ENCODE results near the gene MYT1.

MYT1 gene

DNA sequence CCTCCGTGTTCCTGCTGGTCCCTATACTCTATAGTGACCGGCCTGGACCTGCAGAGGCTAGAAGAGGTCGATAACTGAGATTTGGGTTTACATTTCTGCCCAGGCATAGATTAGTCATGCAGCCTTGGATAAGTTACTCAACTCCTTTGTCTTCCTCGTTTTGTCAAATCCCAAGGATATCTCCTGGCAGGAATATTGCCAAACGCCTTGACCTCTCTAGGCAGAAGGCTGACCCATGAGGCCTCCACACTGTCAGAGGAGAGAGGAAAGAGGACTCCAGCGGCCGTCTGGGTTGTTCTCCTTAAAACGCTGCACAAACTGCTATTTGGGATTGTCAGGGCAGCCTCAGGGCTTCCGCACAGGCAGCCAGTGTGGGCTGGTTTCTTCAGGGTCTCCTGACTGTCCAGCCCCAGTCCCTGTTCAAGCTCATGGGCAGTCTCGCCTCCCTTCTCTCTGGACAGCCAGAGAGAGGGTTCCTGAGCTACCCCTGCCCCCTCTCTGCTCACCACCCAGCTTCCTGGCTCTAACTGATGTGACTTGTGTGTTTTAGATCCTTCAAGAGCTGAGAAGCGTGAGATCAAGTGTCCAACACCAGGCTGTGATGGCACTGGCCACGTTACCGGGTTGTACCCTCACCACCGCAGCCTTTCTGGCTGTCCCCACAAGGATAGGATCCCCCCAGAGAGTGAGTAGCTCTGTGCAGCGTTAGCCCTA lies 46.6 kb downstream of the MYT1 start:
- TF ChIP-seq, protein P1, sequence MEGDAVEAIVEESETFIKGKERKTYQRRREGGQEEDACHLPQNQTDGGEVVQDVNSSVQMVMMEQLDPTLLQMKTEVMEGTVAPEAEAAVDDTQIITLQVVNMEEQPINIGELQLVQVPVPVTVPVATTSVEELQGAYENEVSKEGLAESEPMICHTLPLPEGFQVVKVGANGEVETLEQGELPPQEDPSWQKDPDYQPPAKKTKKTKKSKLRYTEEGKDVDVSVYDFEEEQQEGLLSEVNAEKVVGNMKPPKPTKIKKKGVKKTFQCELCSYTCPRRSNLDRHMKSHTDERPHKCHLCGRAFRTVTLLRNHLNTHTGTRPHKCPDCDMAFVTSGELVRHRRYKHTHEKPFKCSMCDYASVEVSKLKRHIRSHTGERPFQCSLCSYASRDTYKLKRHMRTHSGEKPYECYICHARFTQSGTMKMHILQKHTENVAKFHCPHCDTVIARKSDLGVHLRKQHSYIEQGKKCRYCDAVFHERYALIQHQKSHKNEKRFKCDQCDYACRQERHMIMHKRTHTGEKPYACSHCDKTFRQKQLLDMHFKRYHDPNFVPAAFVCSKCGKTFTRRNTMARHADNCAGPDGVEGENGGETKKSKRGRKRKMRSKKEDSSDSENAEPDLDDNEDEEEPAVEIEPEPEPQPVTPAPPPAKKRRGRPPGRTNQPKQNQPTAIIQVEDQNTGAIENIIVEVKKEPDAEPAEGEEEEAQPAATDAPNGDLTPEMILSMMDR (conservative IDR thresholded peaks at IDR 0.05): no peak
- no peak for TF ChIP-seq ZFX (IDR thresholded peaks at IDR 0.05)
- no peak overlapping the region for H3K27ac ChIP-seq

DNA sequence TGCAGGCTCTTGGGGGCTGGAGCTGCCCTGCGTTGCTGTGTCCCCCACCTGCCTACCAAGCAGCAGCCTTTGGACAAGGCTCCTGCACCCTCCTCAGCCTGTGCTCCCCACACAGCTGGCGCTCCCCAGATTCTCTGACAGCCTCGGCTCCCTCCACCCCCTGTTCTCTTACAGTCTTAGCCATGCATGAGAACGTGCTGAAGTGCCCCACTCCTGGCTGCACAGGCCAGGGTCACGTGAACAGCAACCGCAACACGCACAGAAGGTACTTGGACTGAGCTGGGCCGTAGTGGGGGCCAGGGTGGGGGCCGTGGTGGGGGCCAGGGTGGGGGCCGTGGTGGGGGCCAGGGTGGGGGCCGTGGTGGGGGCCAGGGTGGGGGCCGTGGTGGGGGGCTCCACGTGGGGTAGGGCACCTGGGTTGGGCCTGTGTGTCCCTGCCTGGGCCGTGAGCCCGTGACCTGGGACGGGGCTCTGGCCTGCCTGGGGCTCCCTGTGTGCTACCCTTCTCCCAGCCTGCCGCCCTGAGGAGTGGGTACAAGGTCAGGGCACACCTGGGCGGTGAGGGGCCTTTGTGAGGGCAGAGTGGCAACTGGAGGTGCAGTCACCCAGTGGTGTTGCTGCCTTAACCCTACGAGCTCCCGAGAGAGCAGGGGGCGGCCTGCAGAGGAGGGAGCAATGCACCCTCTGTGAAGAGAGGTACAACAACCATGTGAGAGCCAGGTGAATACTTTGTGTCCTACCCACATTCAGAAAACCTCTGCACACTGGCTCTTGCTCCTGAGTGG lies 47.8 kb downstream of the MYT1 start:
- H3K27ac ChIP-seq: no peak overlapping the region
- TF ChIP-seq ZFX (IDR thresholded peaks at IDR 0.05): no peak
- TF ChIP-seq, protein P1 (conservative IDR thresholded peaks at IDR 0.05): no peak

DNA sequence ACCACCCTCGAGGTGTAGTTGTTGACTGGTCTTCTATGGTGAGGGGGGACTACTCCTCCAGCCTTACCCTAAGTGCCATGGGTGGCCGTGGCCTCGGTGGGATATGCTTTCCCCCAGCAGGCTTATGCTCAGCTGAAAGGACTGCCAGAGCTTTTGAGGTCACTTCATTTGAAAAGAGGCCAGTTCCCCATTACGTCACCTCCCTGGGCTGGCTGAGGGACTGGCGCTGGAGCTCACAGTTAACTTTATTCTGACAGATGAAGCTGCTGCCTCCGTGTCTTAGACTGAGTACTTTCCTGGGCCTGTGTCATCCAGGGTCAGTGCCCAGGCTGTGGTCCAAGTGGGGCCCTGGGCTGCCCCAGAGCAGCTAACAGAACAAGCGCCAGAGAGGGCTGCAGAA lies 48.5 kb downstream of the MYT1 start:
- no peak overlapping the region for H3K27ac ChIP-seq
- TF ChIP-seq ZFX (IDR thresholded peaks at IDR 0.05): no peak
- TF ChIP-seq, protein P1 (conservative IDR thresholded peaks at IDR 0.05): no peak

DNA sequence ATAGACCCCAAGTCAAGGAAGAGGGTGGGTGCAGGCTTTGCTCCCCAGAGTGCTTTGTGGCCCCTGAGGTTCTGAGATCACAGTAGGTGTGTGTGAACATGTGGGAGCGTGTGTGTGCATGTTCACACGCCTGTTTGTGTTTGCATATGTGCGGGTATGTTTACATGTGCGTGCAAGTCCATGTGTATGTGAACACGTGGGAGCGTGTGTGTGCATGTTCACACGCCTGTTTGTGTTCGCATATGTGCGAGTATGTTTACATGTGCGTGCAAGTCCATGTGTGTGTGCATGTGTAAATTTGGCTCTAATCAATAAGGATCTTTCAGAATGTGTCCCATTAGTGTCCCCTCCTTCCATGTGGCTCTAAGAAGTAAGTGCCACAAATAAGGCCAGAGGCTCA lies 49.9 kb downstream of the MYT1 start:
- no peak overlapping the region for H3K27ac ChIP-seq
- TF ChIP-seq ZFX (IDR thresholded peaks at IDR 0.05): no peak
- TF ChIP-seq, protein P1 (conservative IDR thresholded peaks at IDR 0.05): no peak

DNA sequence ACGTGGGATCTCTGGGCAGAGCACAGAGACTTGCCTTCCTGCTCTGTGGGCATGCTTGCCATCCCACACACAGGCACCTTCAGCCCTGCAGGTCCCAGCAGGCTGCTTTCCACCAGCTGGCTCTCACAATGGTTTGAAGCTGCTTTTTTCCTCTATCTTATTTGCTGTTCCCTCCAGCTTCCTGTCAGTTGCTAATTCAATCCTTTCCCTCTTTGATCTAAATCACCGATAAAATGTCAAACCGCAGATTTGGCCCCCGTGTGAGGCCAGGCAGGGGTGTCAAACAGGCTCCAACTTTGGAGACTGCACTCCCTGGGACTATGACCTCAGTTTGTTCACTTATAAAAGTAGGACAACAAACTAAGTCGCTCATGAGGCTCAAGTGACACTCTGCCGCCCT lies 50.7 kb downstream of the MYT1 start:
- no peak for TF ChIP-seq ZFX (IDR thresholded peaks at IDR 0.05)
- TF ChIP-seq, protein P1 (conservative IDR thresholded peaks at IDR 0.05): no peak
- H3K27ac ChIP-seq: no peak overlapping the region

DNA sequence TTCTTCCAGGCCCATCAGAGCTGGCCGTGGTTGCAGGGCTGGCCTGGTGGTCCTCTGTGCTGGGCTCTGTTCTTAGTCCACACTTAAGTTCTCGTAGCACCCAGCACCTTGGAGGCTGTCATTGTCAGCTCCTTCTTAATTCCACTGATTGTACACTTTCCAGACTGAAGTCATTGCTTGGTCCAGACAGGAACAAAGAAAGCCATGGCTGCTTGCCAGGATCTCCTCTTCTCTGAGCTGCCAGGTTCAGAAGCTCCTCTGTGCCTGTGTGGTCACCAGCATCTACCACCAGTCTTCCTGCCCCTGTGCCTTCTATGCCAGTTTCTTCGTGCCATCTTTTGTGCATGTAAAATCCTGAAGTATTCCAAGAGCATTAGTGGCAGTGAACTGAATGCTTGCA lies 51.8 kb downstream of the MYT1 start:
- no peak for TF ChIP-seq ZFX (IDR thresholded peaks at IDR 0.05)
- no peak overlapping the region for H3K27ac ChIP-seq

DNA sequence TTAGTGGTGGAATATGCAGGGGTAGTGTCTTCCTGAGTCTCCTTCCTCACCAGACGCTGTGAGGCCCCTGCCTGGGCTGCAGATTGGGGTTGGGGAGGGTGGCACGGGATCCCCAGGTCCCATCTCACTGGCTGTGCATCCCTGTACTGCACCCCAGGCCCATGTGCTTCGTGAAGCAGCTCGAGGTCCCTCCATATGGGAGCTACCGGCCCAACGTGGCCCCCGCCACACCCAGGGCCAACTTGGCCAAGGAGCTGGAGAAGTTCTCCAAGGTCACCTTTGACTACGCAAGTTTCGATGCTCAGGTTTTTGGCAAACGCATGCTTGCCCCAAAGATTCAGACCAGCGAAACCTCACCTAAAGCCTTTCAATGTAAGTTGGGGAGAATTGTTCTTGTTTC lies 52.7 kb downstream of the MYT1 start:
- TF ChIP-seq ZFX (IDR thresholded peaks at IDR 0.05): no peak
- TF ChIP-seq, protein P1 (conservative IDR thresholded peaks at IDR 0.05): no peak
- H3K27ac ChIP-seq: no peak overlapping the region
